Measurements from ENCODE around the gene OSBPL6. TPM values are rescaled to one million over a fixed set of nuclear protein-coding genes. Genes with fewer than 3 reads are reported as not detected.
A peak's percentile ranks its signal among the peaks of the same experiment; 100 is the strongest.

The OSBPL6 gene
- total and polyA plus RNA-seq, 2 of the 13 experiments (the other 11 are each of a cell fraction or from before 2014, with no cell fraction given): 0.03 to 0.11 TPM

GRCh38 chr2:178450774-178451525 lies 256.6 kb downstream of the OSBPL6 start, which contains the start of the genes PJVK and PRKRA (continued):
- peak; percentile 93 to 94 for TF ChIP-seq HMGXB4 (CRISPR knock-in tag; IDR thresholded peaks at IDR 0.05; ENCODE audit: borderline replicate concordance in 1 of 2, low read depth in 1 of 2)
- TF ChIP-seq SMAD9 (CRISPR knock-in tag; IDR thresholded peaks at IDR 0.05): peak; percentile 44; the same call in 1 of the 2 replicates
- TF ChIP-seq FOSL2 (CRISPR knock-in tag; IDR thresholded peaks at IDR 0.05): no peak
- peak; percentile 80 for TF ChIP-seq PHF20 (CRISPR knock-in tag; IDR thresholded peaks at IDR 0.05)
- TF ChIP-seq RBFOX2 (IDR thresholded peaks at IDR 0.05; ENCODE audit: low read depth, low read length): peak; percentile 100
- peak; percentile 96 for TF ChIP-seq ERF (CRISPR knock-in tag; IDR thresholded peaks at IDR 0.05)
- peak; percentile 24; the same call in 1 of the 2 replicates for TF ChIP-seq CEBPB (IDR thresholded peaks at IDR 0.05; ENCODE audit: borderline replicate concordance, low read depth, low read length)
- TF ChIP-seq FOXM1 (CRISPR knock-in tag; IDR thresholded peaks at IDR 0.05): no peak
- TF ChIP-seq GATA4 (IDR thresholded peaks at IDR 0.05; ENCODE audit: borderline replicate concordance, low read depth): peak; percentile 60
- TF ChIP-seq ZNF569 (CRISPR knock-in tag; IDR thresholded peaks at IDR 0.05; ENCODE audit: borderline replicate concordance): peak; percentile 71; the same call in 1 of the 2 replicates
- TF ChIP-seq DNMT3B (CRISPR knock-in tag; conservative IDR thresholded peaks at IDR 0.05): no peak
- TF ChIP-seq GMEB2 (CRISPR knock-in tag; IDR thresholded peaks at IDR 0.05; ENCODE audit: low read depth): no peak; the same call in 1 of the 2 replicates
- no peak for TF ChIP-seq PLRG1 (conservative IDR thresholded peaks at IDR 0.05)
- TF ChIP-seq TRIM24 (CRISPR knock-in tag; IDR thresholded peaks at IDR 0.05): no peak
- TF ChIP-seq AGO2 (optimal IDR thresholded peaks at IDR 0.05; ENCODE audit: low read depth, low read length): peak; percentile 91
- TF ChIP-seq ATF2 (CRISPR knock-in tag; IDR thresholded peaks at IDR 0.05): peak; percentile 62; the same call in 1 of the 2 replicates
- TF ChIP-seq CHD2 (IDR thresholded peaks at IDR 0.05; ENCODE audit: low read depth, low read length): no peak
- no peak; the same call in 1 of the 2 replicates for TF ChIP-seq SIX4 (CRISPR knock-in tag; IDR thresholded peaks at IDR 0.05)
- peak; percentile 74; the same call in 1 of the 2 replicates for TF ChIP-seq ZNF775 (CRISPR knock-in tag; IDR thresholded peaks at IDR 0.05; ENCODE audit: borderline replicate concordance)
- TF ChIP-seq NCOA1 (CRISPR knock-in tag; IDR thresholded peaks at IDR 0.05): peak; percentile 41; the same call in 1 of the 2 replicates
- peak; percentile 94 for TF ChIP-seq ZNF619 (CRISPR knock-in tag; IDR thresholded peaks at IDR 0.05)
- TF ChIP-seq POGZ (CRISPR knock-in tag; IDR thresholded peaks at IDR 0.05): peak; percentile 89; the same call in 1 of the 2 replicates
- TF ChIP-seq CHD4 (IDR thresholded peaks at IDR 0.05; ENCODE audit: borderline replicate concordance, low read length): no peak
- peak; percentile 56 for TF ChIP-seq TGIF2 (CRISPR knock-in tag; IDR thresholded peaks at IDR 0.05)
- no peak for TF ChIP-seq ZNF75D (CRISPR knock-in tag; IDR thresholded peaks at IDR 0.05; ENCODE audit: borderline replicate concordance)
- peak; percentile 94 for TF ChIP-seq TAF1 (CRISPR knock-in tag; IDR thresholded peaks at IDR 0.05)
